GM12801 (cell line): ENCODE data around the gene PTPRCAP.

ENCODE experiments used
- CTCF ChIP-seq: IDR thresholded peaks from one replicate; pipeline ENCODE4 v1.5.1; 2011; ENCODE audit warnings: control low read depth; ENCODE audit not compliant: insufficient read length; ENCODE audit errors: extremely low read depth

PTPRCAP gene

DNA sequence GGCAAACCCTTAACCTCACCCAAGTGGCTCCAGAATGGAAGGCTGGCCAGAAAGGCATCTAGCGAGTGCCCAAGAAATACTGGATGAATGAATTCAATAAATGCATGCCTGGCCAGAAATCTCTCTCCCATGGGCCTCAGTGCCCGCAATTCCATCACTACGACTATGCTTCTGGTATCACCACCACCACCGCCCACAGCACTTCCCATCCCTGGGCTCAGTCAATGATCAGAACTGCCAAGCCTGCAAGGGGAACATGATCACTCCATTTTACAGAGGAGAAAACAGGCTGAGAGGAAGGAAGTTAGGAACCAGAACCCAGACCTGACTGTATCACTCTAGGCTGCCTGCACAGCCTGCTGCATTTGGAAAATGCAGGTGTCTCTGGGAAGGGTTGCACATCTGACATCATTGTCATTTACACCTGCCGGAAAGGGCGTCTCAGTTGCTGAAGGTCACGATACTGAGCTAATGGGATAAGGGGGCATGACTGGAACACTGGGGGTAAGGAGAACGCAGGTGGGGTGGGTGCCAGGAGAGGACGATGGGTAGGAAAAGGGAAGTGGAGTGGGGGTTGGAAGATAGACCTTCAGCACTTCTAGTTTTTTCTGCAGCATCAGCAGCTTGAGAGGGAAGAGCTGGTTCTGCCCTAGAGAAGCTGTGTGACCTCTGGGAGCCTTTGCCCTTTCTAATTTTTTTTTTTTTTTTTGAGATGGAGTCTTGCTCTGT lies 11.8 kb upstream of the PTPRCAP start:
- TF ChIP-seq CTCF: no peak

- no peak for TF ChIP-seq CTCF
Measured at GRCh38 chr11:67448220-67448609, 10.7 kb upstream of the PTPRCAP start.

DNA sequence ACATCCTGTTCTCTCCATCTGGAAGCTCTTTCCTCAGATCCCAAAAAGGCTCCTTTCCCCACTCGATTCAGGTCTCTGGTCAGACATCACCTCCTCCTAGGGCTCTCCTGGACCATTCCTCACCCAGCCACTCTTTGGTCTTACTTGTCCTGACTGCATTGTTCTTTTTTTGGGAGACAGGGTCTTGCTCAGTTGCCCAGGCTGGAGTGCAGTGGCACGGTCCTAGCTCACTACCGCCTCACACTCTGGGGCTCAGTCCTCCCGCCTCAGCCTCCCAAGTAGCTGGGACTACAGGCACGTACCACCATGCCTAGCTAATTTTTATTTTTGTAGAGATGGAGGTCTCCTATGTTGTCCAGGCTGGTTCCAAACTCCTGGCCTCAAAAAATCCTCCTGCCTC lies 8.0 kb upstream of the PTPRCAP start:
- TF ChIP-seq CTCF: no peak

DNA sequence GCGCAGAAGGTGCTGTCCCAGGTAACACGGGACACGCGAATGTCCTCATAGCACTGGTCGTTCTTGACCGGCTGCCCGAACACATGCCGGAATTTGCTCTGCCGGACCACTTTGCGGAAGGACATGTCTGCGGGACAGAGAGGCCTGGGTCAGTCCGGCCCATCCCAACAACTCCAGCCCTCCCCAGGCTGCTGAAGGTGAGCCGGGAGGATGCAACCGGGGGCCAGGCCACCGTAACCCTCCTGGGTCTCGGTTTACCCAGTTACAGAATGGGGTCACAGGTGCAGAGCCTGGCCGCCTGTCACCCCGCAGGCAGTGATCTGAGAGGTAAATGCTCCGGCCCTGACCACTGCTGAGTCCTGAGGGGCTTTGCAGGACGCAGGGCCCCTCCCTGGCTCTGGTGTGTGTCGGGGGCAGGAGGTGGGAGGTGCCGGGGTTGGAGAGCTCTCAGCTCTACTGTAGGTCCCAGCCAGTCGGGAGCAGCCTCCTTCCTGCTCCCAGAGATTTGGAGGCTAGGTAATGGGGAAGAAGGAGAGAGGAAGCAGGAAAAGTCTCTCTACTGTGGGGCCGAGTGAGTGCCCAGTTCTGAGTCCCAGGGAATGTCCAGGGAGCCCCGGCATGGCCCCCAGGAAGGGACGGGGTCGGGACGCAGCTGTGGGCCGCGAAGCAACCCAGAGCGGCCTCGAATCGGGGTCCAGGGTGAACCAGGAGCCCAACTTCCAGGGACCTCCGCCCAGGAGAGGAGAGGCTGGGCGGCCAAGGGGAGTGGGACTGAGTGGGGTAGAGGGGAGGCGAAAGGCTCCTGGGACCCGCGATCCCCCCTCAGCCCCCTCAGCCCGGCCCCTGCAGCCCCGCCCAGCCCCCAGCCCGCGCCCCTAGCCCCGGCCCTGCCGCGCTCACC lies 5.3 kb upstream of the PTPRCAP start:
- TF ChIP-seq CTCF: no peak

GRCh38 chr11:67441731-67442351 lies 4.4 kb upstream of the PTPRCAP start:
- TF ChIP-seq CTCF: no peak

DNA sequence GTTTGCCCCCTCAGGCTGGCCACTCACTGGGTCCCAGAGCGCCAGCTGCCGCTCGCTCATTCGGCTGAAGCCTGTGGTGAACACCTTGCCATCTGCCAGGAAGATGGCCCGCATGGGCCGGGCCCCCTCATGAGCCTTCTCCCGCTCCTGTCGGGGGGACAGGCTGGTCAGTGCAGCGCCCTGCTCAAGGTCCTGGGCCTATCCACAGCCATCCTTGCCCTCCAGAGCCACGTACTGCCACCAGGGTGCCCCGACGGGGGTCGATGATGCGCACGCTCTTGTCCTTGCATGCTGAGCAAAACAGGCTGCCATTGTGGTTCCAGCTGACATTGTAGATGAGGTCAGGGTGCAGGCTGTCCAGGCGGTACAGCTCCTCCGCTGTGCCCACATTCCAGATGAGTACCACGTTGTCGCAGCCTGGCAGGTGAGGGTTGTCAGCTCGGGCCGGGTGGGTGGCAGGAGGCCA lies 3.6 kb upstream of the PTPRCAP start:
- TF ChIP-seq CTCF: no peak
